Measurements from ENCODE around the gene MAP7D3. TPM values are rescaled to one million over a fixed set of nuclear protein-coding genes. Genes with fewer than 3 reads are reported as not detected.
"Not testable (repeated sequence)": the region's sequence is repeated elsewhere in the genome, so short reads cannot be mapped to it uniquely, and the experiment has no call there.

Gene MAP7D3, protein sequence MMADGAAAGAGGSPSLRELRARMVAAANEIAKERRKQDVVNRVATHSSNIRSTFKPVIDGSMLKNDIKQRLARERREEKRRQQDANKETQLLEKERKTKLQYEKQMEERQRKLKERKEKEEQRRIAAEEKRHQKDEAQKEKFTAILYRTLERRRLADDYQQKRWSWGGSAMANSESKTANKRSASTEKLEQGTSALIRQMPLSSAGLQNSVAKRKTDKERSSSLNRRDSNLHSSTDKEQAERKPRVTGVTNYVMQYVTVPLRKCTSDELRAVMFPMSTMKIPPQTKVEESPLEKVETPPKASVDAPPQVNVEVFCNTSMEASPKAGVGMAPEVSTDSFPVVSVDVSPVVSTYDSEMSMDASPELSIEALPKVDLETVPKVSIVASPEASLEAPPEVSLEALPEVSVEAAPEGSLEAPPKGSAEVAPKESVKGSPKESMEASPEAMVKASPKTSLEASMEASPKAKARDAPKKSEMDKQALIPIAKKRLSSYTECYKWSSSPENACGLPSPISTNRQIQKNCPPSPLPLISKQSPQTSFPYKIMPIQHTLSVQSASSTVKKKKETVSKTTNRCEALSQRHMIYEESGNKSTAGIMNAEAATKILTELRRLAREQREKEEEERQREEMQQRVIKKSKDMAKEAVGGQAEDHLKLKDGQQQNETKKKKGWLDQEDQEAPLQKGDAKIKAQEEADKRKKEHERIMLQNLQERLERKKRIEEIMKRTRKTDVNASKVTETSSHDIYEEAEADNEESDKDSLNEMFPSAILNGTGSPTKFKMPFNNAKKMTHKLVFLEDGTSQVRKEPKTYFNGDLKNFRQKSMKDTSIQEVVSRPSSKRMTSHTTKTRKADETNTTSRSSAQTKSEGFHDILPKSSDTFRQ
- 10 to 100 TPM in 1 of 4 donors, 1 to 10 TPM in 3; 2.2 to 10.9 (median 5.2) TPM for total RNA-seq

DNA sequence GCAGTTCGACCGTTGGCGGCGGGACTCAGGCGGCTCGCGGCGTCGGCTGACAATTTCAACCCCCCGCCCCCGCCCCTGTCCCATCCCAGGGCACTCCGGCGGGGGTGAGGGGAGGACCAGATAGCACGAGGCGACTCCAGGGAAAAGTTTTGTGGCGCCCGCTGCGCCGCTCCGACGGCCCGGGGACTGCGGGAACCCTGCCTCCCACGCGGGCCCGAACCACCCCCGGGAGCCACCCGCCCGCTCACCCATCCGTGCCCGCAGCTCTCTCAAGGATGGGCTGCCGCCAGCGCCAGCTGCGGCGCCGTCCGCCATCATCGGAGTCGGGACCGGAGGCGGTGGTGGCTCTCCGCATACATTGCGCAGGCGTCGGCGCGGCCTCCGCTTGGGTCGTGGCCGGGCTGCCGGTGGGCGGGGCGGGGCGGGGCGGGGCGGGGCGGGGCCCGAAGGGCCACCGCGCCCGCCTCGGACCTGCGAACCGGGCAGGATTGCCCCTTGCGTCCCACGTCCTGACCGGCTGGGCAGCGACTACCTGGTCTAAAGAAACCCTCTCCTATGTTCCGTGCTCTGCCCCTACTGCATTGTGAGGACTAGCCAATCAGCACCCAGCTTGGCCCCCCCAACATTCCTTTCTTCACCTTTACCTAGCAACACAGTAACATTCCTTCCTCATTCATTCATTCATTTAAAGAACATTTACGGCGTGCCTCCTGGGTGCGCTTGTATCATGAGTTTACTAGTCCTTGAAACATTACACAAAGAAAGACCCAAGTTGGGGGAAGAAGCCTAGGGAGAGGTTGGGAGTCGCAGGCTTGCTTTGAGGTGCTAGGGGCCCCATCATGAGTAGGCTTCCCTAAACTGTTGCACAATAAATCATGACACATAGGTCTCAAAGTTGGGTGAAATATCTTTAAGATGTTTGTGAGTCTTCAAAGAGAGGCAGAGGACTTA lies at the start of gene MAP7D3:
Gene MAP7D3 (minus strand): TSS at position 360 of the 951 bp plus-strand sequence. CDS start 42 bp downstream, at position 318.
- DNase-seq: peak; percentile 64
- Histone ChIP-seq H3K4me3 (peak within 1 kb of the TSS; percentile 54 to 78 (median 69)), H3K27me3 (no peaks in the 10 kb centered on the region), H3K27ac (peak within 1 kb of the TSS; percentile 75 to 85 (median 80)), H3K4me1 (peaks cover 0 to 6% (median 0%) of the 10 kb centered on the region in 4 donors), H3K36me3 (no peaks in the 10 kb centered on the region), H3K9me3 (no peaks in the 10 kb centered on the region)
- peak; percentile 53 to 63 (median 54) for TF ChIP-seq POLR2AphosphoS5 (IDR thresholded peaks at IDR 0.05)
- TF ChIP-seq EP300 (IDR thresholded peaks at IDR 0.05; ENCODE audit: low read depth): no peak
- in situ Hi-C loops (cut with MboI; ENCODE audit: low pct_ligation_motif_present in 1 of 4, low pct_unique_long_range_greater_than_20kb in 1 of 4, low sequenced_read_pairs in 3 of 4): loop anchor here in 1 of 4 donors (25.0 kb wide), 1 partner anchor 214 kb away; no protein-coding TSS in a partner anchor
- intact Hi-C loops (cut with DNase I; ENCODE audit: low total_unique reads): no loop called here
- WGBS, 2 donors (ENCODE audit: low coverage in 1 of 2): 49 to 53% methylated on average over 2 to 45 of the region's 73 CpGs

DNA sequence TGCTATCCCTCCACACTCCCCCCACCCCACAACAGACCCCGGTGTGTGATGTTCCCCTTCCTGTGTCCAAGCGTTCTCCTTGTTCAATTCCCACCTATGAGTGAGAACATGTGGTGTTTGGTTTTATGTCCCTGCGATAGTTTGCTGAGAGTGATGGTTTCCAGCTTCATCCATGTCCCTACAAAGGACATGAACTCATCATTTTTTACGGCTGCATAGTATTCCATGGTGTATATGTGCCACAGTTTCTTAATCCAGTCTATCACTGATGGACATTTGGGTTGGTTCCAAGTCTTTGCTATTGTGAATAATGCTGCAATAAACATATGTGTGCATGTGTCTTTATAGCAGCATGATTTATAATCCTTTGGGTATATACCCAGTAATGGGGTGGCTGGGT lies 49.5 kb upstream of the MAP7D3 start, which contains the start of gene ADGRG4:
Gene ADGRG4 (plus strand): TSS at position 243 of the 400 bp plus-strand sequence. CDS start 7,815 bp downstream, outside the sequence.
- H3K36me3 ChIP-seq; H3K4me3 ChIP-seq; in situ Hi-C loops (cut with MboI; ENCODE audit: low pct_ligation_motif_present in 1 of 4, low pct_unique_long_range_greater_than_20kb in 1 of 4, low sequenced_read_pairs in 3 of 4); H3K9me3 ChIP-seq; H3K4me1 ChIP-seq; DNase-seq; H3K27ac ChIP-seq; H3K27me3 ChIP-seq; intact Hi-C loops (cut with DNase I; ENCODE audit: low total_unique reads): not testable (repeated sequence)
- WGBS, 2 donors (ENCODE audit: low coverage in 1 of 2): 83 to 95% methylated on average over 1 to 4 of the region's 4 CpGs

DNA sequence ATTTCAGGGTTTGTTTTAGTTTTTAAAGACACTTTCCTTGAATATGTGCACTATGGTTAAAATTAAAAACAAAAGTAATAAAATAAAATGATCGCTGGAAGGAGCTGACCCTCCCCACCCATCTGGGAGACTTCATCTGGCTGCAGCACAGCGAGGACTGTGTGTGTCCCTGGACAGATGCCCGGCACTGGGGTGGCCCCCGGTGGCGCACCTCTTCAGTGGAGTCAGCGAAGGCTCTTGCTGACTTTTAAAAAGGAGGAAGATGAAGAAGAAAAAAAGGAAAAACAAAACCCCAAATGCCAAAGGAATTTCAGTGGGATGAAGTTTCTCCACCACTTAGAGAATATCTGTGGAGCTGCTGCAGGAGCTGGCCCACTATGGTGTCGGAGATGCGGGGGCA lies 44.2 kb upstream of the MAP7D3 start:
- H3K9me3 ChIP-seq: no peaks in the 10 kb centered on the region
- TF ChIP-seq, protein P1, sequence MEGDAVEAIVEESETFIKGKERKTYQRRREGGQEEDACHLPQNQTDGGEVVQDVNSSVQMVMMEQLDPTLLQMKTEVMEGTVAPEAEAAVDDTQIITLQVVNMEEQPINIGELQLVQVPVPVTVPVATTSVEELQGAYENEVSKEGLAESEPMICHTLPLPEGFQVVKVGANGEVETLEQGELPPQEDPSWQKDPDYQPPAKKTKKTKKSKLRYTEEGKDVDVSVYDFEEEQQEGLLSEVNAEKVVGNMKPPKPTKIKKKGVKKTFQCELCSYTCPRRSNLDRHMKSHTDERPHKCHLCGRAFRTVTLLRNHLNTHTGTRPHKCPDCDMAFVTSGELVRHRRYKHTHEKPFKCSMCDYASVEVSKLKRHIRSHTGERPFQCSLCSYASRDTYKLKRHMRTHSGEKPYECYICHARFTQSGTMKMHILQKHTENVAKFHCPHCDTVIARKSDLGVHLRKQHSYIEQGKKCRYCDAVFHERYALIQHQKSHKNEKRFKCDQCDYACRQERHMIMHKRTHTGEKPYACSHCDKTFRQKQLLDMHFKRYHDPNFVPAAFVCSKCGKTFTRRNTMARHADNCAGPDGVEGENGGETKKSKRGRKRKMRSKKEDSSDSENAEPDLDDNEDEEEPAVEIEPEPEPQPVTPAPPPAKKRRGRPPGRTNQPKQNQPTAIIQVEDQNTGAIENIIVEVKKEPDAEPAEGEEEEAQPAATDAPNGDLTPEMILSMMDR (IDR thresholded peaks at IDR 0.05): no peak
- no peak for TF ChIP-seq POLR2AphosphoS5 (IDR thresholded peaks at IDR 0.05)
- no peak for TF ChIP-seq POLR2A (IDR thresholded peaks at IDR 0.05)
- no peak for TF ChIP-seq EP300 (IDR thresholded peaks at IDR 0.05; ENCODE audit: low read depth)
- H3K27me3 ChIP-seq: no peaks in the 10 kb centered on the region
- H3K36me3 ChIP-seq: no peaks in the 10 kb centered on the region
- no peaks in the 10 kb centered on the region for H3K4me1 ChIP-seq
- intact Hi-C loops (cut with DNase I; ENCODE audit: low total_unique reads) (no loop called here), in situ Hi-C loops (cut with MboI; ENCODE audit: low pct_ligation_motif_present in 1 of 4, low pct_unique_long_range_greater_than_20kb in 1 of 4, low sequenced_read_pairs in 3 of 4) (no loop called here)
- DNase-seq: no peak
- WGBS, 2 donors (ENCODE audit: low coverage in 1 of 2): 73% methylated on average over 8 of the region's 8 CpGs; no CpG with 5 or more reads in 1 of the 2 donors
- no peak overlapping the region for H3K27ac ChIP-seq
- no peak overlapping the region for H3K4me3 ChIP-seq

DNA sequence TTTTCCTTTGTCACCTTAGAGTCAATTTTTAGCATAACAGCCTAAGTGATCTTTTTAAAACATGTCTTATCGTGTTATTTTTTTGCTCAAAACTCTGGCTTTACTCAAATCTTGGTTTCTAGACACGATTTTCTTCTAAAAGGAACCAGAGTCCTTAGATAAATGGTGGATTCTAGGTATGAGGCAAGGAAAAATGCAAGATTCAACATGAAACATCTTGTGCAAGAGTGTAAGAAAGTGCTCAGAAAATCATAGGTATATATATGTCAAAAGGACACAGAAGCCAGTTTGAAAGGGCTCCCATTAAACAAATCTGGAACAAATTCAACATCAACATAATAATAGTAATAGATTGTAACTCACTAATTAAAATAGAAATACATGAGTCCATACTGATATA lies 41.5 kb upstream of the MAP7D3 start:
- no peaks in the 10 kb centered on the region for H3K4me1 ChIP-seq
- H3K27ac ChIP-seq: no peak overlapping the region
- no peak overlapping the region for H3K4me3 ChIP-seq
- no peaks in the 10 kb centered on the region for H3K36me3 ChIP-seq
- in situ Hi-C loops (cut with MboI; ENCODE audit: low pct_ligation_motif_present in 1 of 4, low pct_unique_long_range_greater_than_20kb in 1 of 4, low sequenced_read_pairs in 3 of 4): no loop called here
- 63% methylated on average over 2 of the region's 2 CpGs; no CpG with 5 or more reads in 1 of the 2 donors for WGBS, 2 donors (ENCODE audit: low coverage in 1 of 2)
- TF ChIP-seq POLR2AphosphoS5 (IDR thresholded peaks at IDR 0.05) (no peak), POLR2A (IDR thresholded peaks at IDR 0.05) (no peak), EP300 (IDR thresholded peaks at IDR 0.05; ENCODE audit: low read depth) (no peak)
- TF ChIP-seq, protein P1 (IDR thresholded peaks at IDR 0.05): no peak
- no peaks in the 10 kb centered on the region for H3K9me3 ChIP-seq
- H3K27me3 ChIP-seq: no peaks in the 10 kb centered on the region
- intact Hi-C loops (cut with DNase I; ENCODE audit: low total_unique reads): no loop called here
- no peak for DNase-seq

Measured in transverse colon (tissue), 4 donors.